ENCODE results near the gene SEPSECS. TPM values are rescaled to one million over a fixed set of nuclear protein-coding genes. Genes with fewer than 3 reads are reported as not detected.
A peak's percentile ranks its signal among the peaks of the same experiment; 100 is the strongest.

SEPSECS gene
- total RNA-seq, 1 experiment from 2014 or later: 4.2 TPM

DNA sequence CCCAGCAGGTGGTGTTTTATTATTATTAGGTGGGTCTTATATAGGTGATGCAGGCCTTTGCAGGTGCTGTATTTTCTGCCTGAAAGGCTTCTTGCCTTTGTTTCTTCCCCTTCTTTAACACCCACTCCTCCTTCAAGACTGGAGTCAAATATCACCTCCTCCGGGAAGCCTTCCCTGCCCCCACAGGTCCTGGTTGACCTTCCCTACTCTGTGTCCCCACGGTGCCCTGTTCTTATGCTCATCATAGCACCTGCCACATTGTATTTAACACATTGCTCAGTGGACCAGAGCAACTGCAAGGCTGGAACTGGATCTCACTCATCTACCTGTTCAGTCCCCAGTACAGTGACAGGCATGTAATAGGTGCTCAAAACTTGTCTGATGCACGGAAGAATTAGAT lies 89.7 kb downstream of the SEPSECS start:
- Histone ChIP-seq H3T11ph (ENCODE audit: low read length) (no peak overlapping the region), H3K4ac (ENCODE audit: low read depth, low read length) (no peak overlapping the region), H3K23ac (ENCODE audit: insufficient read length, low read depth, low read length) (no peak overlapping the region), H3K79me2 (ENCODE audit: insufficient read depth, low read length) (no peaks in the 10 kb centered on the region), H4K5ac (ENCODE audit: insufficient read length, low read depth, low read length) (no peak overlapping the region), H3K27me3 (ENCODE audit: insufficient read depth, low read length) (no peaks in the 10 kb centered on the region), H2BK15ac (ENCODE audit: low read depth, low read length) (no peak overlapping the region), H3K23me2 (ENCODE audit: insufficient read length, low read depth, low read length, poor library complexity, severe bottlenecking) (no peaks in the 10 kb centered on the region), H3K4me1 (ENCODE audit: insufficient read depth, low read length) (peaks cover 16% of the 10 kb centered on the region), H2AFZ (ENCODE audit: low read length) (no peak overlapping the region), H3K9me3 (ENCODE audit: control insufficient read depth, low read depth, low read length) (no peaks in the 10 kb centered on the region), H3K79me1 (ENCODE audit: insufficient read depth, low read depth, low read length, poor library complexity, severe bottlenecking) (no peaks in the 10 kb centered on the region), H3K18ac (ENCODE audit: insufficient read length, low read depth, low read length) (no peak overlapping the region), H3K4me2 (ENCODE audit: insufficient read depth, insufficient read length, low read length) (no peak overlapping the region), H4K8ac (replicated peaks; ENCODE audit: insufficient read length, low read depth, low read length) (no peak overlapping the region), H2AK5ac (ENCODE audit: insufficient read length, low read length) (no peak overlapping the region), H3K9ac (ENCODE audit: extremely low read depth, insufficient read length, low read length) (no peak overlapping the region), H3K14ac (ENCODE audit: insufficient read depth, low read length) (no peak overlapping the region), H3K56ac (ENCODE audit: insufficient read length, low read depth, low read length) (no peak overlapping the region), H3K27ac (ENCODE audit: insufficient read length, low read depth, low read length) (no peak overlapping the region), H4K20me1 (ENCODE audit: control insufficient read depth, insufficient read depth, insufficient read length) (no peaks in the 10 kb centered on the region), H4K91ac (ENCODE audit: insufficient read length, low read depth, low read length) (no peak overlapping the region), H2BK5ac (ENCODE audit: insufficient read length, low read length) (no peak overlapping the region), H2BK20ac (ENCODE audit: low read depth, low read length, poor library complexity, severe bottlenecking) (no peak overlapping the region), H2BK12ac (ENCODE audit: insufficient read length, low read depth, low read length) (no peak overlapping the region), H2BK120ac (ENCODE audit: low read depth, low read length, poor library complexity, severe bottlenecking) (no peak overlapping the region)
- no peak overlapping the region; a peak in 1 of 5 replicates for H3K4me3 Mint-ChIP-seq
- H3K4me1 Mint-ChIP-seq: peaks cover 47 to 48% of the 10 kb centered on the region in 2 experiments
- peaks cover 8 to 12% of the 10 kb centered on the region in 2 experiments; a peak in 4 of 5 replicates for H3K9me3 Mint-ChIP-seq
- peak overlapping the region in 2 of 3 experiments; percentile 11 to 46; a peak in 2 of 7 replicates for H3K27ac Mint-ChIP-seq
- peaks cover 5% of the 10 kb centered on the region; the same call in 1 of the 2 replicates for H3K27me3 Mint-ChIP-seq (ENCODE audit: low read depth)
- no CpG with 5 or more reads among the region's 3 CpGs for WGBS (ENCODE audit: extremely low coverage, insufficient read length, low lambda C conversion rate)
- TF ChIP-seq, protein P1, sequence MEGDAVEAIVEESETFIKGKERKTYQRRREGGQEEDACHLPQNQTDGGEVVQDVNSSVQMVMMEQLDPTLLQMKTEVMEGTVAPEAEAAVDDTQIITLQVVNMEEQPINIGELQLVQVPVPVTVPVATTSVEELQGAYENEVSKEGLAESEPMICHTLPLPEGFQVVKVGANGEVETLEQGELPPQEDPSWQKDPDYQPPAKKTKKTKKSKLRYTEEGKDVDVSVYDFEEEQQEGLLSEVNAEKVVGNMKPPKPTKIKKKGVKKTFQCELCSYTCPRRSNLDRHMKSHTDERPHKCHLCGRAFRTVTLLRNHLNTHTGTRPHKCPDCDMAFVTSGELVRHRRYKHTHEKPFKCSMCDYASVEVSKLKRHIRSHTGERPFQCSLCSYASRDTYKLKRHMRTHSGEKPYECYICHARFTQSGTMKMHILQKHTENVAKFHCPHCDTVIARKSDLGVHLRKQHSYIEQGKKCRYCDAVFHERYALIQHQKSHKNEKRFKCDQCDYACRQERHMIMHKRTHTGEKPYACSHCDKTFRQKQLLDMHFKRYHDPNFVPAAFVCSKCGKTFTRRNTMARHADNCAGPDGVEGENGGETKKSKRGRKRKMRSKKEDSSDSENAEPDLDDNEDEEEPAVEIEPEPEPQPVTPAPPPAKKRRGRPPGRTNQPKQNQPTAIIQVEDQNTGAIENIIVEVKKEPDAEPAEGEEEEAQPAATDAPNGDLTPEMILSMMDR (conservative IDR thresholded peaks at IDR 0.05): no peak
- DNase-seq: no peak
- peaks cover 0 to 11% (median 0%) of the 10 kb centered on the region in 3 experiments; a peak in 2 of 7 replicates for H3K36me3 Mint-ChIP-seq (ENCODE audit: insufficient read depth in 1 of 3, low read depth in 3 of 3)

Other genes with a start within 250 kb of the SEPSECS start
- gene CCDC149, start 247.4 kb downstream of the SEPSECS start, total RNA-seq (2021): 4.5 and 5.0 TPM in 2 replicates
- 1.4 and 2.4 TPM in 2 replicates for gene LGI2, start 129.5 kb downstream of the SEPSECS start, total RNA-seq (2021)
- 10.3 and 10.5 TPM in 2 replicates for gene PI4K2B, start 73.6 kb upstream of the SEPSECS start, total RNA-seq (2021)
- 6.4 and 6.8 TPM in 2 replicates for gene ZCCHC4, start 152.3 kb upstream of the SEPSECS start, total RNA-seq (2021)
- 38.8 and 42.5 TPM in 2 replicates for gene ANAPC4, start 216.8 kb upstream of the SEPSECS start, total RNA-seq (2021)